ENCODE results near the gene NFASC.

Gene NFASC

DNA sequence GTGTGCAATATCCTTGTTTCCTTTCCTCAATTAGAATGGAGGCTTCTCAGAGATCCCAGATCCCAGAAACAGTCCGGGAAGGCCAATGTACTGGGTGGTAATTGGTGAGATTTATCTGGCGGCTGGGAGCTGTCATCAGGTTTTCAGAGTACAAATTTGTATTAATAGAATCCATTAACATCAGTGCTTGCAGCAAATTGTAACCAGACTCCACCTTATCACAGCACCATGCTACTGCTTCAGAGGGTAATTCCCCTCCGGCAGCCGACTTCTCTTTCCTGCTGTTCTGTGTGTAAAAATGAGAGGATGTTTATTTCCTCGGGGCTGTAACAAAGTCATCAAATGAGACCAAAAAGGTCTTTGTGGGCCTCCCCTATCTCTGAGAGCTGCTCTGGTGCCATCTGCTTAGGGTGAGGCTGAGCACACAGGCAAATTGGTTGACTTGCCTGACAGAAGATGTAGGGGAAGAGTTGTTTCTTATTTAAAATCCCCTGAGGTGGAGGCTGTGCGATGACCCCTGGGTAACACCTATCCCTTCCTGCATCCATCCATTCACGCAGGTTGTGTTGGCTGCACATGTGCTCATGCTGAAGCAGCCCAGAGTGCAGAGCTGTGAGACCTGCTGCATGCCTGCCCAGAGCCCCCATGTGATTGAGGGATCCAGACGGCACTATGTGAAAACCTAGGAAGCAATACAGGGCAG lies 19.2 kb downstream of the NFASC start:
- DNase-seq (ENCODE audit: low spot score), result no peak

DNA sequence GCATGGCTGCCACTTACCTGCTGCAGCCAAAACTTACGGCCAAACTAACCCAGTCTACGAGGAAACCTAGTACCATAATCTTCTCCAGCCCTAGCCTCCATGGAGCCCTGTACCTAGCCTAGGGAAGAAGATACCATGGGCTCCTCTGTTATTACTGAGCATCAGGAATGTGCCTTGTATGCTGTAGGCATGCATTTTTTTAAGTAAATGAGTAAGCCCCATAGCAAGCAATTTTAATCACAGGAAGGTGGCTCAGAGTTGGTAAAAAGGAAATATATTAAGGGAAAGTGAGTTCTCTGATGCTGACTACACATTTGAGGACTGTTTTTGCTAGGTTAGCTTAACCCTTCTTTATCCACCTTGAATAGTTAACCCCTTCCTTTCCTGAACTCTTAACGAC lies 21.2 kb downstream of the NFASC start:
- DNase-seq (ENCODE audit: low spot score), result no peak

DNA sequence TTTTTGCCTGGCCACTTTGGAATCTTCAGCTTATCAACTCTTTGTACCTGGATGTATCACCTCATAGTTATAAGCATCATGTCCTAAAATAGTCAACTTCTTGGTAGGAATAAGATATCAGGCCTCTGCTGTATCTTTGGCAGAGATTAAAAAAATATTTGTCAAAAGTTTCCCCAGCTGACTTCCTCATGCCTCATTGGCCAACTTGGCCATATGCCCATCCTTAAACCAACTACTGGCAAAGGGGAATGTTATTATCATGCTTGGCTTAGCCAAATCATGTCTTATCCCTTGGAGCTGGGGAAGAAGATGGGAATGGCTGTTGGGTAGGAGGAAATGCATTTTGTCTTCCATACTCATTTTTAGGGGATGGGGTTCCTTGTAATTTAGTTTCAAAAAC lies 23.4 kb downstream of the NFASC start:
- no peak for DNase-seq (ENCODE audit: low spot score)

GRCh38 chr1:204894606-204895005 lies 23.9 kb downstream of the NFASC start:
- no peak for DNase-seq (ENCODE audit: low spot score)

DNA sequence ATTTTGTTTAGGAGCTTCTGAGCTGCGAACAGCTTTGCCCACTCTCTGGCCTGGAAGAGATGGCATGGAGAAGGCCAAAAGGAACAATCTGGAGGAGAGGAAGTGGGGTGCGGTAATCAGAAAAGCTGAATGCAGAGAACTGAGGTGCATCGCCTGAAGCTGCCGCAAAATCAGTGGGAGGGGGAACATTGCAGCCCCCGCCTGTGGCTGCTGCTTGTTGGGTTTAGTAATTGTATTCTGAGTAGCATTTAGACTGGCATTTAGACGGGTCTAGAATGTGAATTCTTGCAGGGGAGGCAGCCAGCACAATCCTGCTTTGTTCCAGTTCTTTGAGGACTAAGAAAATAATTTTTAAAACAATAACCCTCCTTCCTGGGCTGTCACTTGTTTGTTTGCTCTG lies 25.4 kb downstream of the NFASC start:
- no peak for DNase-seq (ENCODE audit: low spot score)

DNA sequence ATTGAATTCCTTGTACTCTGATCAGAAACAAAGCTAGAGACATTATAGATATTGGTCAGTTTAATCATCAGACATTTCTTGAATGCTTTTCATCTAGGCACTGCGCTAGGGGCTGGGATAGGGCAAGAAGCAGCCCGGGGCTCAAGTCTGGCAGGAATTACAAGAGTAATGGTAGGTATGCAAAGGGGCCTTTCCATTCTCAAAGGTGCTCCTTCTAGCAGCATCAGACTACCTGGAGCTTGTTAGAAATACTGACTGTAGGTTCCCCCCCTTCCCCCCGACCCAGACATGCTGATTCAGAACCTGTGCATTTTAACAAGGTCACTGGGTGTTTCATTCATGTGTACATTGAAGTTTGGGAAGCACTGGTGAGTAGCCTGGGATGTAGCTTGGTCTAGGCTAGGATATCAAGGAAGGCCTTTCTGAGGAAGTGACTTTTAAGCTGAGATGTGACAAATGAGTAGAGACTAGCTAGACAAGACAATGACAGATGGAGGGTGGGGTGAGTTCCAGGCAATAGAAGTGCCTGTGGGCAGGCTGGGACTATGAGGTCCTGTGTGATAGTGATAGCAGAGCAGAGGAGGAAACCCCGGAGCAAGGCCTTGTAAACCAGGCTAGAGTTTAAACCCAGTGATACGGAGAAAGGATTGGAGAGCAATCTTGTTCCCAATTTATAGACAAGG lies 26.3 kb downstream of the NFASC start:
- no peak for DNase-seq (ENCODE audit: low spot score)

DNA sequence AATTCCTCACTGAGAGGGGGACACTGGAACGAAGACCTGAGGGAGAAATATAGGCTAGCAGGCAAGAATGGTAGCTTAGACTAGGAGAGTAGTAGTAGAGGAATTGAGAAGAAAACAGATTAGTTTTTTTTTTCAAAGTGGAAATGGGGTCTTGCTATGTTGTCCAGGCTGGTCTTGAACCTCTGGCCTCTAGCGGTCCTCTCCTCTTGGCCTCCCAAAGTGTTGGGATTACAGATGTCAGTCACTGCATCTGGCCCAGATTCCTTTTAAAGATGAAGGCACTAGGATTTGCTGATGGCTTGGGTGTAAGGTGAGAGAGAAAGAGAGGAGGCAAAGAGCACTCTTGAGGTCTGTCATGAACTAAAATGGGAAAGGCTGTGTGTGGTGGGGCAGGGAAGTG lies 30.1 kb downstream of the NFASC start:
- DNase-seq (ENCODE audit: low spot score), result no peak

DNA sequence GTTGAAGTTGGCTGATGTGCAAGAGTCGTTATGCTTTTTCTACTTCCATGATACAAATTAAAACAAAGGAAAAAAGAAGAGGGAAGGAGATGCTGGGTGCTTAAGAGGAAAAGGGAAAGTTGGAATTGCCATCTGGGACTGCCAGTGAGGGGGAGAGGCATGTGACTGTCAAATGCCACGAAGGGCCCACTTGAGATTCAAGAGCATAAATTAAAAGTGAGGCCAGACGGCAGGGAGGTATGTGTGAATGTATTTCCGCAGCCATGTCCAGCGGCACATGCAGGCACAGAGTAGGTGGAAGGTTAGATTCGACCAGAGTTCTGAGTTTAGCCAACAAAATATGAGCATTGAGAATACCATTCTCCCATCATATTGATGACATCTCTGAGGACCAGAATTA lies 32.0 kb downstream of the NFASC start:
- DNase-seq (ENCODE audit: low spot score), result no peak

DNA sequence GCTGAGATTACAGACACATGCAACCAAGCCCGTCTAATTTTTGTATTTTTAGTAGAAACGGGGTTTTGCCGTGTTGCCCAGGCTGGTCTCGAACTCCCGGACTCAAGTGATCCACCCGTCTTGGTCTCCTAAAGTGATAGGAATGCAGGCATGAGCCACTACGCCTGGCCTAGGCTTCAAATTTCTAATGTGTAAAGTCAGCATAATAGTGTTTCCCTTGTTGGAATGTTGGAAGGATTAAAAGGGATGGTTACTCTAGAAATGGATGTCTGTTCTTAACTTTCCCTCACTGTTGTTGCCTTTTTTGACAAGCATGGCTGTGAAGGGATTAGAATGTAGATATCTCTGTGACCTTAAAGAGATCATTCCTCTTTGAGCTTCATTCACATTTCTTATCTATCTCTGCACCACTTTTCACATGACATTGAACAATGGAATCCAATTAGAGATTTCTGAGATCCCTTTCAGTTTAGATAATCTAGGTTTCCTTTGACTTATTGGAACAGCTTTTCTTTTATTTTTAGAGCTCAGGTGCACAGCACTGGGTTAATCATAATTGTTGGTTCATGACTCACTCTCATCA lies 33.7 kb downstream of the NFASC start:
- no peak for DNase-seq (ENCODE audit: low spot score)

DNA sequence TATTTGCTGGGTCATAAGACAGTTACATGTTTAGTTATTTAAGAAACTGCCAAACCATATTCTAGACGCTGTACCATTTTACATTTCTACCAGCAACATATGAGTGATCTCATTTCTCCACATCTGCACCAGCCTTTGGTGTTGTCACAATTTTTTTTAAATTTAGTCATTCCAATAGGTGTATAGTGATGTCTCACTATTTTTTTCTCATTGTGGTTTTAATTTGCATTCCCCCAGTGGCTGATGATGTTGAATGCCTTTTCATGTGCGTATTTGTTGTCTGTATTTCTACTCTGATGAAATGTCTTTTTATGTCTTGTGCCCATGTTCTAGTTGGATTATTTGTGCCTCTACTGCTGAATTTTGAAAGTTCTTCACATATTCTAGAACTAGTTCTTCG lies 38.4 kb downstream of the NFASC start:
- no peak for DNase-seq (ENCODE audit: low spot score)

DNA sequence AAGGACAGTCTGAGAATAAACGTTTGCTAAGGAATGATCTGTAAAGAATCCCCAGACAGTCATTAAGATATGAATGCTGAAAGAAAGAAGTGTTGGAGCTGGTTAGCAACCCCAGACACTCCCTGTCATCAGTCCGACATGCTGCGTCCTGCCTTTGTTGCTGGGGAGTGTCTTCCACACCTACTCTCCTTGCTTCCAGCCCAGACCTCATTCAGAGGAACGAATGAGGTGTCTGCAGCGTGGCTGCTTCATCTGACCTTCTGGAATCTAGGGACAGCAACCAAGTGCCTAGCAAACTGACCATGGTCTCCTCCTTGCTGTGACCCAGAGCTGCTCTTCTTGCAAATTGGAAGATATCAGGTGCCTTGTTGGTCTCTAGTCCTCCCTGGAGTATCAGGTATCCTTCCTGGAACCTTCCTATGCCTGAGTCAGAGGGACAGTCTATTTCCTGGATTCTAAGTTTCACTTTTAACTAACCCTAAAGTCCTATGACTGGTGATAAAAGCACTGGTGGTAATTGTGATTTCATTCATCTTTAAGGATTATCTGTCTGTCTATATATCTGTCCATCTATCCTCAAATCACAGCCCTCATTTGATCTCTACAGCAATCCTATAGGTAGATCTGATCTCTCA lies 45.3 kb downstream of the NFASC start:
- DNase-seq (ENCODE audit: low spot score), result no peak

DNA sequence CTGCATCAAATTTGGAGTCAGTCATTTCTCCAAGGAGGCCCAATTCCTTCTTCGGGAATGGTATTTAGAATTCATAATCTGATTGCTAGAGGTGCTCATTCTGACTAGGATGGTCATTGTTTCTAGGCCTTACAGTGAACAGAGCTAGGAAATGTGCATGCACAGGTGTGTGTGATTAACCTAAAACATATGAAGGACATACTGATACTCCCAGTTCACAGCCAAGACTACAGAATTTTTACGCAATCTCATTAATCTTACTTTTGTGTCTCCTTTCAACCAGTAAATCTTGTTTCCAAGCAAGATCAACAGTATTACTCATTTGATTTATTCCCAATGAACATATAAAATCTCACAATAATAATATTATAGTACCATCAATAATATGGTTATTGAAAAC lies 47.1 kb downstream of the NFASC start:
- no peak for DNase-seq (ENCODE audit: low spot score)

DNA sequence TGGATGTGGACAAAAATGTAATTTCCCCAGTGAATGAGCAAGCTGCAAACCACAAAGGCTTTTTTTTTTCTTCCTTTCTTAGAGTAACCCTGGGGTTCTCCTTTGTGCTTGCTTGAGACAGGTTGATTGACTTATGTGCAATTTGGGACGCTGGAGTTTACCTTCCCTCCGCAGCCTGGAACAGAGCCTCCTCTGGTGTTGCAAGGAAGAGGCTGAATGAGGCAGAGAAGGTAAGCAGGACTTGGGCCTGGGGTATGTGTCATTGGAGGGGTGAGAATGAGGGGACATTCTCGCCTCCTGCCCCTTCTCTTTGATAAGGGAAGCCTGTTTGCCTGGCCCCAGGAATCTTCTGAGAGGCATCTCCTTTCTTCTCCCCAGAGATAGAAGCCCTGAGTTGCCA lies 49.8 kb downstream of the NFASC start:
- no peak for DNase-seq (ENCODE audit: low spot score)

- no peak for DNase-seq (ENCODE audit: low spot score)
Observed at GRCh38 chr1:204920967-204921366, 50.3 kb downstream of the NFASC start.

DNA sequence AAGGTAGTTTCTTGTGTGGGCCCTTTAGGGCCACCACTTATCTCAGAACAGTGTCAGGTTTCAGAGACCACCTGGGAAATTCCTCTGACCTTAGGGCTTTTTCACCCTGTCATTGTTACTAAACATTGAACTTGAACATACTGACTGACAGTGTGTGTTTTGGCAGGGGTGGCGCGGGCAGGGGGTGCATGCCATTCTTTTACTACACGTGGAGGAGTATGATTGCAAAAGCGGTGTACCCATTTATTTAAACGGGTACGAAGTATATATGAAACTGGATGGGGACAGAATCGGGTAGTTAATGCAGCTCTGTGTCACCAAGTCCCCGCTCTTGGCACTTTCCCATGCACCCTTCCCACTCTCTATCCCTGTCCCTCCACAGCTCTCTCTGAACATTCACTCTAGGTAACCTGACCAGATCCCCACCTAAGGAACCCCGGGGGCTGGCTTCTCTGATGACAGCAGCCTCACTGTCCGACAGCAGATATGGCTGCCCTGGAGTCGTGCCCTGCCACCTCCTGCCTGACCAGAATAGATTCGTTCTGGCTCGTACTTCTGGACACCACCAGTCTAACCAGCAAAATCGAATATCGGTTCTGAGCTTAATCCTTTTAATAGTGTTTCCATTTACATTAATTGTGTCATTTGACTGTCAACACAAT lies 51.3 kb downstream of the NFASC start:
- DNase-seq (ENCODE audit: low spot score), result no peak

DNA sequence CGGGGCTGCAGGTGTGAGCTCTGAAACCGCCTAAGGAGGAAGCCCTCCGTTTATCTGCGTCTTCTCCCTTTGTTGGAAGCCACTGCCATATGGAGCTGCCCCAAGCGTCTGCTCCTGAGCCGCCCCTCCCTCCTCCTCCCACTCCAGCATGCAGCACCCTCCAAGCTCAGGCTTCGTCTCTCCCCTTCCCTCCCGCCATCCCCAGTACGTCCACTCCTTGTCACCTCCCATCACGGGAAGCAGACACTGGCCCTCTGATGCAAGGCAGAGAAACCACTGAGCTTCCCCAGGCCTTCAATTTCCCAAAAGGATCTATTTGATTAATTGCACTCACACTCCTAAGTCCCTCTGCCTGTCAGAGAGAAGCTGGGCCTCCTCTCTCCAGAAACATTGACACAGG lies 52.5 kb downstream of the NFASC start:
- DNase-seq (ENCODE audit: low spot score), result no peak

DNA sequence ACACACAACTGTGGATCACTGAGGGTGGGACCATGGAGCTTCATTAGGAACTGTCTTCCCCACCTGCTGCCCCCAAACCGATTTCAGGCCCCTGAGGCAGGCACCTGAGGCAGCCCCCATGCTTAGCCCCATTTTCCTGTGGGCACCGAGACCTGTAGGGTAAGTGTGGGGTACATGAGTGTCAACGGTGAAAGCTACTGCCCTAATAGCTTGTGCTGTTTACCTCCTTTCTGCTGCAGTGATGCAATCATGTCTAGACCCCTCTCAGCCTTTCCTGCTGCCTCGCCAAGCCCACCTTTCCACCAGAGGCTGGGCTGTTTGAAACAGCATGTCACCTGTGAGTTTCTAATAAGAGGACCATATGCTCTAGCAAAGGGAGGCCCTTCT lies 53.0 kb downstream of the NFASC start:
- no peak for DNase-seq (ENCODE audit: low spot score)

DNA sequence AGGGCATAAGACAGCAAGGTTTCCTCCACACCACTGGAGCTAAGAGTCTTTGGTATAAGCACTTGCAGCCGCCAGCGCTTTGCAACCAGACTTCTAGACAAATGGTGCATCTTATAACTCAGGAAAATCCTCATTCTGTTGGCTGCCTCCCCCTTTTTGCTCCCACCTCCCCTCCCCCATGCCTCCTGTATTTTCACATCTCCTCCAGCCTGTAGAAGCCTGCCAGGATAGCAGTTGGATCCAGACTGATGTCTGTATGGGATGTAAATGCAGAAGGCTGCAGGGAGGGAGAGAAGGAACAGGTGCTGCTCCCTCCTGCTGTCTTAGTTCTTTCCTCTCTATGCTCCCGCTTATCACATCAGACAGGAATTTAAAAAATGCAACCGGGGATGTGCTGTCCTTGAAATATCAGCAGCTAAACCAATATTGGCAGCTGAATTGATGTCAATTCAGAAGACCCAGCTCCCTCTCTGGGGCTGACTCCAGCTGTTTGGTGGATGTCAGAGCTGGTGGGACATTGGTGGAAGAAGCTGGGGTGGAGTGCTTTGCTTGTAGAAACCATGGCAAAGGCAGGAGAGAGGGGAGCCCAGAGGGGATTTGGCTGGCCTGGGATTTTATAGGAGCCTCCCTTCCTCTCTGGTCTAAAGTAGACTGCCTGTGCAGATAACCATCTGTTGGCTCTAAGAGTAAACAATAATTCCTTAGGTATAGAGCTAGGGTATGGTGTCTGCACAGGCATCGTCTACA lies 53.5 kb downstream of the NFASC start:
- no peak for DNase-seq (ENCODE audit: low spot score)

- no peak for DNase-seq (ENCODE audit: low spot score)
Observed at GRCh38 chr1:204925701-204926100, 55.0 kb downstream of the NFASC start.

DNA sequence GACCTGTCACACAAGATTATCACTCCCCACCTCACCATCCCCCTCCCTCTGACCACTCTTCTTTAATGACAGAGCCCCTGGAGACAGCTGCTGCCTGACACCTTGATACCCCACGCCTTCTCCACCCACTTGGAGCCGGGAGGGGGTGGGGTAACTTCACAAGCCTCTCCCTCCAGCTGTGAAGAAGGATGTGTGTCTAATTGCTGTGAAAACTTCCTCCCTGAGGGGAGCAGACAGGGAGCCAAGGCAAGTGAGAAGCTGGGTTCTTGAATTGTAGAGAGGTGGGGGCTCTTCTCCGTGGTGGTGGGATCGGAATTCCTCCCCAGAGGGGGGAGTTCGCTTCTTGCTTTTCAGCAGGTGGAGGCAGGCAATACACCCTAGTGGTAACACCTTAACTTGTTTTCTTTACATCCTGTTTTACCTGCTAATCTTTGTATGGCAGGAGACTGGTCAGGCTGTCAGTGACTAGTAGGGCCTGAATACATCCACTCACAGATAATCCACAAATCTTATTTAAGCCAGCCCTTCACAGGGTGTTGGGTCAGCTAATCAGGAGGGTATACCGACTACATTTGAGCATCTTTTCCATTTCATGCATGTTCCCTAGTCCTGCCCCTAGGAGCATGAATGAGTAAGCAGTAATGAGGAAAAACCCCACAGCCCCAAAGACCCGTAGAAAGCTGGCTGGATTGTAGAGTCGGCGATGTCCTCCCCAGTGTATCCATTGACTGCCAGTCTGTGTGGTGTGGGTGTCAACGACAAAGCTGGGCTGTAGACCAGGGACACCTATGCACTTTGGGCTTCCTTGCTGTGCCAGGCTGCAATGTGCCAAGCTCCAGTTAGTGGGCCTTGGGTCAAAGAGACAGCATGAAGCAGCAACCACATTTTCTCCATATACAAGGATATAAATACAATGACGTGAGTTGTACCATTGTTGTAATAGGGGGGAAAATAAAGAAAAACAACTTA lies 57.3 kb downstream of the NFASC start:
- DNase-seq (ENCODE audit: low spot score), result no peak

Data from COLO829 (cell line).